Heart left ventricle (tissue), 16 donors: ENCODE data around the gene USP50. TPM values are rescaled to one million over a fixed set of nuclear protein-coding genes. Genes with fewer than 3 reads are reported as not detected.
"Not testable (repeated sequence)": the region's sequence is repeated elsewhere in the genome, so short reads cannot be mapped to it uniquely, and the experiment has no call there.

ENCODE experiments used
- ATAC-seq, 4 donors: fragments of 200-7000 bp; cut with Tn5 transposase; one replicate each; pipeline ENCODE4 v1.9.1; 2020 to 2022; ENCODE audit warnings: moderate library complexity in 4 of 4, mild to moderate bottlenecking in 3 of 4, moderate number of reproducible peaks in 1 of 4
- DNase-seq, 5 donors: peaks; one replicate each; pipeline ENCODE4 v3.0.0-alpha.2; 2020
- H3K27ac ChIP-seq, 12 donors: fragments of 200-600 bp; sonication (generic) in 4 of 12; one replicate each; pipeline versions ENCODE4 v1.5.0 to v1.8.0; 2016 to 2022; ENCODE audit warnings: mild to moderate bottlenecking in 2 of 12
- H3K27me3 ChIP-seq, 9 donors: fragments of 200-600 bp; sonication (generic) in 2 of 9; one replicate each; pipeline versions ENCODE4 v1.5.1 to v1.8.0; 2016 to 2022; ENCODE audit warnings: mild to moderate bottlenecking in 3 of 9
- H3K36me3 ChIP-seq, 9 donors: fragments of 200-600 bp; sonication (generic) in 2 of 9; one replicate each; pipeline versions ENCODE4 v1.5.0 to v1.8.0; 2018 to 2022; ENCODE audit warnings: mild to moderate bottlenecking in 2 of 9
- H3K4me1 ChIP-seq, 12 donors: fragments of 200-600 bp; sonication (generic) in 4 of 12; one replicate each; pipeline versions ENCODE4 v1.5.0 to v1.8.0; 2016 to 2022; ENCODE audit warnings: mild to moderate bottlenecking in 3 of 12
- H3K4me3 ChIP-seq, 12 donors: fragments of 200-600 bp; sonication (generic) in 4 of 12; one replicate each; pipeline versions ENCODE4 v1.5.0 to v1.8.0; 2017 to 2022; ENCODE audit warnings: mild to moderate bottlenecking in 9 of 12, moderate library complexity in 4 of 12
- H3K9me3 ChIP-seq, 12 donors: fragments of 200-600 bp; sonication (generic) in 4 of 12; one replicate each; pipeline versions ENCODE4 v1.5.0 to v1.8.0; 2016 to 2022; ENCODE audit warnings: mild to moderate bottlenecking in 1 of 12
- POLR2A ChIP-seq, 2 donors: fragments of 450-650 bp; IDR thresholded peaks; one replicate each; pipeline ENCODE4 v1.6.1; 2017; ENCODE audit warnings: antibody characterized with exemption in 2 of 2, mild to moderate bottlenecking in 2 of 2, moderate library complexity in 2 of 2
- WGBS, 4 donors: extraction: QIAGEN DNeasy Blood & Tissue Kit in 2 of 4; methylation state at CpG; one replicate each; pipeline versions ENCODE4 v1.1.5 to v1.1.7; 2013 to 2018; 5-methylcytosine and 5-hydroxymethylcytosine counted together
- intact Hi-C, 10 donors: fragments of 100-400 bp; cut with DNase I; formaldehyde crosslinking; loops; one replicate each; pipeline versions ENCODE4 v1.11.1 to v1.14.2; 2022
- polyA plus RNA-seq, 2 donors: library from polyadenylated mRNA; stranded (reverse); fragments of 200-250 nt; gene quantifications; one replicate each; pipeline ENCODE4 v1.2.3, GENCODE V29; 2013
- total RNA-seq, 9 donors: library from RNA; depleted of rRNA in 2 of 9; stranded (reverse); fragments of >200 nt in 2 of 9; fragmentation: NEBNext Ultra II Directional in 3 of 9; extraction: Animal tissue kit (Norgen Biotek cat#: 25700) in 3 of 9; gene quantifications; one replicate each; pipeline versions ENCODE4 v1.1.0 to v1.2.4, GENCODE V29; 2016 to 2023
- TF ChIP-seq, protein P1 (sequence below), 12 donors: fragments of 200-600 bp; sonication (generic) in 4 of 12; IDR thresholded peaks; one replicate each; pipeline versions ENCODE4 v1.5.0 to v1.8.0; 2018 to 2022; ENCODE audit warnings: antibody characterized with exemption in 12 of 12, mild to moderate bottlenecking in 5 of 12
- donor health status: ischemic (EF 13 %, LVEDD 7.1; RV severe dilation, severe dysfunction).
- donor health status: healthy with polysubstance abuse.
- donor health status: DM: no; HTN: yes; CAD: no.
- donor health status: DM: no; HTN: no; CAD: no.
- donor health status: ischemic (EF 25% LVEDD 6.9; RV normal size, moderate dysfunction).
- donor health status: ischemic (EF 25% LVEDD 5.7; RV mildly dilated, moderate dysfunction).
- donor health status: healthy.
- donor health status: DM: yes; HTN: yes; CAD: no.
- donor health status: ischemic (EF 35%, LVEDD 5.7; RV mildly dilated, moderate dysfunction).
- donor health status: nonischemic (EF 11% LVEDD 7.7; RV severe dilation, severe dysfunction).
- donor health status: DM: yes; HTN: yes; CAD: no.
- donor health status: PGD.
- donor health status: ischemic (EF 29% LVEDD 5.4; RV normal size, mild dysfunction).
- donor health status: nonischemic (EF 23%, LVEDD 6.1; RV moderate dilation, normal function).

Gene USP50
- total and polyA plus RNA-seq, 11 donors, result 0.50 to 2.2 (median 0.93) TPM; not detected in 5

DNA sequence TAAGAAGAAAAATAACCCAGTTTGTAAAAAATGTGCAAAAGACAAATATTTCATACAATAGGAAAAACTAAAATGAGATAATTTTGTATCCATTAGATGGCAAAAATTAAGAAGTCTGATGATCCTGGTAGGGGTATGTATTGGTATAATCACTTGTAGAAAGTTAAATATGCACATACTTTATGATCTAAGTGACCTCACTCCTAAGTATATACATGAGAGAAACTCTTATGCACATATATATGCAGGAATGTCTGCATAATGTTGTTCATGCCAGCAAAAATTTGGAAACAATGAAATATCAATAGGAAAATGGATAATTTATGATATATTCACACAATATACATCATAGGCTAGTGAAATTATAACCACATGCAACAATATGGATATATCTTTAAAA, 33.5 kb downstream of the USP50 start:
- DNase-seq (no peak), ATAC-seq (no peak)
- peaks cover 0 to 7% (median 0%) of the 10 kb centered on the region in 9 donors for H3K36me3 ChIP-seq
- H3K4me3 ChIP-seq, result no peak overlapping the region
- no peak overlapping the region for H3K27ac ChIP-seq
- TF ChIP-seq, protein P1, sequence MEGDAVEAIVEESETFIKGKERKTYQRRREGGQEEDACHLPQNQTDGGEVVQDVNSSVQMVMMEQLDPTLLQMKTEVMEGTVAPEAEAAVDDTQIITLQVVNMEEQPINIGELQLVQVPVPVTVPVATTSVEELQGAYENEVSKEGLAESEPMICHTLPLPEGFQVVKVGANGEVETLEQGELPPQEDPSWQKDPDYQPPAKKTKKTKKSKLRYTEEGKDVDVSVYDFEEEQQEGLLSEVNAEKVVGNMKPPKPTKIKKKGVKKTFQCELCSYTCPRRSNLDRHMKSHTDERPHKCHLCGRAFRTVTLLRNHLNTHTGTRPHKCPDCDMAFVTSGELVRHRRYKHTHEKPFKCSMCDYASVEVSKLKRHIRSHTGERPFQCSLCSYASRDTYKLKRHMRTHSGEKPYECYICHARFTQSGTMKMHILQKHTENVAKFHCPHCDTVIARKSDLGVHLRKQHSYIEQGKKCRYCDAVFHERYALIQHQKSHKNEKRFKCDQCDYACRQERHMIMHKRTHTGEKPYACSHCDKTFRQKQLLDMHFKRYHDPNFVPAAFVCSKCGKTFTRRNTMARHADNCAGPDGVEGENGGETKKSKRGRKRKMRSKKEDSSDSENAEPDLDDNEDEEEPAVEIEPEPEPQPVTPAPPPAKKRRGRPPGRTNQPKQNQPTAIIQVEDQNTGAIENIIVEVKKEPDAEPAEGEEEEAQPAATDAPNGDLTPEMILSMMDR (IDR thresholded peaks at IDR 0.05), result no peak
- no peak for TF ChIP-seq POLR2A (IDR thresholded peaks at IDR 0.05)
- H3K27me3 ChIP-seq, result no peaks in the 10 kb centered on the region
- intact Hi-C loops, result no loop called here
- peaks cover 0 to 8% (median 2%) of the 10 kb centered on the region in 12 donors for H3K9me3 ChIP-seq
- H3K4me1 ChIP-seq, result no peaks in the 10 kb centered on the region

DNA sequence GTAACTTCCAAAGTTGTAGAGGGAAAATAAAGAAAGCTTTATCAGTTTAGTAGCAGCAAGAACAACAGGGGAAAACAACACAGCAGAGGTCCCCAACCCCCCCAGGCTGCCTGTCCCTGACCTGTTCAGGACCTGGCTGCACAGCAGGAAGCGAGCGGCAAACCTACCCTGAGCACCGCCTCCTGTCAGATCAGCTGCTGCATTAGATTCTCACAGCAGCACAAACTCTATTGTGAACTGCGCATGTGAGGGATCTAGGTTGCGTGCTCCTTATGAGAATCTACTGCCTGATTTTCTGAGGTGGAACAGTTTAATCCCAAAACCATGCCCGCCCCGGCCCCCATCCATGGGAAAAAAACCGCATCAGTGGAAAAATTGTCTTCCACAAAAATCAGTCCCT, 40.3 kb downstream of the USP50 start:
- Histone ChIP-seq H3K4me1 (no peaks in the 10 kb centered on the region), H3K27me3 (no peaks in the 10 kb centered on the region), H3K27ac (no peak overlapping the region), H3K36me3 (peaks cover 0 to 37% (median 25%) of the 10 kb centered on the region in 9 donors), H3K4me3 (no peak overlapping the region), H3K9me3 (no peaks in the 10 kb centered on the region)
- no peak for DNase-seq
- intact Hi-C loops, result no loop called here
- 86 to 96% (median 90%) methylated on average over 8 of the region's 8 CpGs for WGBS, 4 donors
- no peak for ATAC-seq
- TF ChIP-seq POLR2A (IDR thresholded peaks at IDR 0.05), result no peak
- TF ChIP-seq, protein P1 (IDR thresholded peaks at IDR 0.05), result no peak

DNA sequence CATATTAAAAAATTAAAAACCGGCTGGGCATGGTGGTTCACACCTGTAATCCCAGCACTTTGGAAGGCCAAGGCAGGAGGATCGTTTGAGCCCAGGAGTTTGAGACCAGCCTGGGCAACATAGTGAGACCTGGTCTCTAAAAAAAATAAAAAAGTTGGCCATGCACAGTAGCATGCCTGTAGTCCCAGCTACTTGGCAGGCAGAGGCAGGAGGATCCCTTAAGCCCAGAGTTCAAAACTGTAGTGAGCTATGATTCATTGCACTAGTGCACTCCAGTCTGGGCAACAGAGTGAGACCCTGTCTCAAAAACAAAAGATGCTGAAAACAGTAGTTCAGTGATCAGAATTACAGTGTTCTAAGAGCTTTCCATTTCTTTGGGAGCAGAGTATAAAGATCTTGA, 40.8 kb downstream of the USP50 start:
- peaks cover 0 to 39% (median 30%) of the 10 kb centered on the region in 9 donors for H3K36me3 ChIP-seq
- WGBS, 4 donors, result 74 to 94% (median 86%) methylated on average over 2 of the region's 2 CpGs
- H3K4me3 ChIP-seq, H3K27ac ChIP-seq, intact Hi-C loops, H3K27me3 ChIP-seq, ATAC-seq, H3K9me3 ChIP-seq, DNase-seq, H3K4me1 ChIP-seq: not testable (repeated sequence)

DNA sequence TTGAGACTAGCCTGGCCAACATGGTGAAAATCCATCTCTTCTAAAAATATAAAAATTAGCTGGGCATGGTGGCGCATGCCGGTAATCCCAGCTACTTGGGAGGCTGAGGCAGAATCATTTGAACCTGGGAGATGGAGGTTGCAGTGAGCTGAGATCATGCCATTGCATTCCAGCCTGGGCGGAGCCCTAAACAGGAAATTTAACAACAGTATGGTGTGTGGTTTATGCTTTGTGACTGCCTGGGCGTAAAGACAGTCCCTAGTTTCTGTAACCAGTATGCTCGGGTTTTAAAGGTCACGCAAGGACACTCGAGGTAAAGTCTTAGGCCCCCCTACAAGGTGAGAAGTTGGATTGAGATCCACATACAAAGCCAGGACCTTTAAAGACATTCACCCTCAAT, 43.3 kb downstream of the USP50 start:
- intact Hi-C loops, result no loop called here
- ATAC-seq (no peak), DNase-seq (no peak)
- Histone ChIP-seq H3K9me3 (no peaks in the 10 kb centered on the region), H3K27ac (no peak overlapping the region), H3K4me3 (no peak overlapping the region), H3K36me3 (peaks cover 0 to 65% (median 55%) of the 10 kb centered on the region in 9 donors), H3K27me3 (no peaks in the 10 kb centered on the region), H3K4me1 (no peaks in the 10 kb centered on the region)
- 90 to 95% (median 94%) methylated on average over 7 of the region's 7 CpGs for WGBS, 4 donors
- TF ChIP-seq POLR2A (IDR thresholded peaks at IDR 0.05), result no peak
- TF ChIP-seq, protein P1 (IDR thresholded peaks at IDR 0.05), result no peak

DNA sequence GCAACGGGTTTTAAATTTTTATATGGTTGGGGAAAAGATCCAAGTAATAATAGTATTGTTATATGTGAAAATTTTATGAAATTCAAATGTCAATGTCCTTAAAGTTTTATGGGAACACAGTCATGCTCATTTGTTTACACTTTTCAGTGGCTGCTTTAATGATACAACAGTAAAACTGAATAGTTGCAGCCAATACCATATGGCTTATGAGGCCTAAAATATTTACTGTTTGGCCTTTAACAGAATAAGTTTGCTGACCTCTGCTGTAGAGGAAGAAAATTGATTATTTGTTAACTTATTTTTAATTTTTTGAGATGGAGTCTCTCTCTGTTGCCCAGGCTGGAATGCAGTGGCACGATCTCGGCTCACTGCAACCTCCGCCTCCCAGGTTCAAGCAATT, 44.7 kb downstream of the USP50 start:
- DNase-seq, result no peak
- no peak overlapping the region for H3K27ac ChIP-seq
- intact Hi-C loops, result no loop called here
- no peaks in the 10 kb centered on the region for H3K9me3 ChIP-seq
- no peak for TF ChIP-seq POLR2A (IDR thresholded peaks at IDR 0.05)
- TF ChIP-seq, protein P1 (IDR thresholded peaks at IDR 0.05), result no peak
- H3K27me3 ChIP-seq, result no peaks in the 10 kb centered on the region
- ATAC-seq, result no peak
- H3K36me3 ChIP-seq, result peaks cover 0 to 78% (median 68%) of the 10 kb centered on the region in 9 donors
- 95 to 99% (median 96%) methylated on average over 4 of the region's 4 CpGs for WGBS, 4 donors
- H3K4me3 ChIP-seq, result no peak overlapping the region
- H3K4me1 ChIP-seq, result no peaks in the 10 kb centered on the region
